CD4-positive, alpha-beta T cell treated with Interleukin-6 at 100 ng/mL for 8 hours (primary cell): Measurements from ENCODE around the gene FAM13C.
"Not testable (repeated sequence)": the region's sequence is repeated elsewhere in the genome, so short reads cannot be mapped to it uniquely, and the experiment has no call there.

ENCODE experiments used
- DNase-seq: peaks from one replicate; pipeline ENCODE4 v3.0.0-alpha.2; 2020; ENCODE audit warnings: mixed read lengths, low spot score

FAM13C gene

DNA sequence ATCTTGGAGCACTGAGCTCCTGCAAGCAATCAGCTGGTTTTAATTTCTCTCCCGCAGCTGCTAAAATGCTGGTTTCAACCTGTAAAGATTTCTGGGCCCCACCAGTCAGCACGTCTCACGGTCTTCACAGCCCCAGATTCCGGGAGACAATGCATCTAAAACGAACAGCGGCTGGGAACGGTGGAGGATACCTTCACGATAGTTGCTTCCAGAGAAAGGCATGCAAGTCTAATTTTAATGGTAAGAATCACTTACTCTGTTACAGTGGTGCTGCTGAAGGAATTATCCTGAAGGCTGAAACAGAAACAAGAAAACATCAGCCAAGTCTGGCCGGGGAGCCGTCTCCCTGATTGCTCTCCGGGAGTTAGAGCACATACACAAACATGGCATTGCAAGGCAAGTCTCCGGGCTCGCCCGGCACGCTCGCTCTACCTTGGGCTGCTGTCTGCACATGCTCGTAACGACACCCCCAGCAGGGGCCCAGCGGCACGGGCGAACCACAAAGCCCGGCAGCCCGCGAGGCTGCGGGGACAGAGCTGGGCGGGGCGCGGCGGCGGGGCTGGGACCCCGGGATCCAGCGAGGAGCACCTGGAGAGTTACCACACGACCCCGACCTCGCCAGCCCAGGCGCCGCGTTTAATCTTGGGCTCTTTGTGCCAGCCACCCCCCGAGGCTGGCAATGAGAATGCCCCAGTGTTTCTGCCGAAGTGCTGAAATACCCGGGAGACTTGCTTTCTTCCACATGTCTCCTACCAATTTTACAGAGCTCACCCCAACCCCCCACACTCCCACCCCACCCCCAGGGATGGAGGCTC lies at the start of gene FAM13C:
Gene FAM13C (minus strand): TSS at position 406 of the 815 bp plus-strand sequence. CDS start 89 bp downstream, at position 317.
- no peak for DNase-seq

- DNase-seq = no peak
Observed at GRCh38 chr10:59405235-59405634, 42.9 kb upstream of the FAM13C start.

DNA sequence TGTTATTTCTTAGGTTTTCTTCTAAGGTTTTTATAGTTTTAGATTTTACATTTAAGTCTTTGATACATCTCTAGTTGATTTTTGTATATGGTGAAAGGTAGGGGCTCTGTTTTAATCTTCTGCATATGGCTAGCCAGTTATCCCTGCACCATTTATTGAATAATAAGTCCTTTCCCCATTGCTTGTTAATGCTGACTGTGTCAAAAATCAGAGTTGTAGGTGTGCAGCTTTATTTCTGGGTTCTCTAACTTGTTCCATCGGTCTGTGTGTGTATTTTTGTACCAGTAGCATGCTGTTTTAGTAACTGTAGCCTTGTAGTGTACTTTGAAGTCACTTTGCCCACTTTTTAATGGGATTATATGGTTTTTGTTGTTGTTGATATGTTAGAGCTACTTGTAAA lies 37.9 kb upstream of the FAM13C start:
- DNase-seq = no peak

GRCh38 chr10:59399329-59399728 lies 37.0 kb upstream of the FAM13C start:
- not testable (repeated sequence) for DNase-seq

DNA sequence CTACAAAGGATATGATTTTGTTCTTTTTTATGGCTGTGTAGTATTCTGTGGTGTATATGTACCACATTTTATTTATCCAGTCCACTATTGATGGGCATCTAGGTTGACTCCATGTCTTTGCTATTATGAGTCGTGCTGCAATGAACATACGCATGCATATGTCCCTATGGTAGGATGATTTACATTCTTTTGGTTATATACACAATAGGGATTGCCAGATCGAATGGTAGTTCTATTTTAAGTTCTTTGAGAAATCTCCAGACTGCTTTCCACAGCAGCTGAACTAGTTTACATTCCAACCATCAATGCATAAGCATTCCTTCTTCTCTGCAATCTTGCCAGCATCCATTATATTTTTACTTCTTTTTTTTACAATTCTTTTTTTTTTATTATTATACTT lies 35.6 kb upstream of the FAM13C start:
- DNase-seq = no peak

DNA sequence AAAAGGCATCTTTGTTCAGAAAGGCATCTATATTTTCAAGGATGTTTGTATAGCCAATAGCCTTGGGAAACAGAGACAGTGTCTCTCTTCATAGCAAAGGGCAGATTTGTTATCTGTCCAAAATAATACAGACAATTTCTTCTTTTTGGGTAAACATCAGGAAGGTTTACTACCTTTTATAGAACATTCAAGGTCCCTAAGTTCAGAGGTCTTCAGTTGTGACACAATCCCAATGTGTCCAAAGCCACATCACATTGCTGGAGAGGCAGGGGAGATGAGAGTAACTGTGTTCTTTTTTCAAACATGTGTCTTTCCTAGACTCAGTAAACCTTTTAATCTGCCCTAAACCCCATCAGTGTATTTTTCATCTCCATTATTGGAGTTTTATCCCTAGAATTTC lies 33.6 kb upstream of the FAM13C start:
- DNase-seq = no peak

GRCh38 chr10:59393349-59393748 lies 31.0 kb upstream of the FAM13C start:
- DNase-seq = no peak

DNA sequence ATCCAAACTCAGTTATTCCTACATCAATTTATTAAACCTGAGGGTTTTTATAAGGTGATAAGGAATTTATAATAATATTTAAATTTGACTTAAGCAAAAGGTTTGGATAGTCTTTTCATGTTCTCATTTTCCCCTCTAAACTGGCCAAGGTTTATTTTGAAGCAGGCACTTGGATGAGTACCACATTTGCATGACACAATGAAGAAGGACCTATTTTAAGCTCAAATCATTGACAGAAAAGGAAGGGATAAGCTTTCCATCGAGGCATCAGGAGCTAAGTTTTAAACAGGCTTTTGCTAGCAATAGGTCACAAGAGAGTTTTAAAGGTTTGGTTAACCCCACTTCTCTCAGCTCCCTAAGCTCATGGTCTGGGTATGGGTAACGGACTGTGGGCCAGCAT lies 28.7 kb upstream of the FAM13C start:
- DNase-seq = no peak

DNA sequence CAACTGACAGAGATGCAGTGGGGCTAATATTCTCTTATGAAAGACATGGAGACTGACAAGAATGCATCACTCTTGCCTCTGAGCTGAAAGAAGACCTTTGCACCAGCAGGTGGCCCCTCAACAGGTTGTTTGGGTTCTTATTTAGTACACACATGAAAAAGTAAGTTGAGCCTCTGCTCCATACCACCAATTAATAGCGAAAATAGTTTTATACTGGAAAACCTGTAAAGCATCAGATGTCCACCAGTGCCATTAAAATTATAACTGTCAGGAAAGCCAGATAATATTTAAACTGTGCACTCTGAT lies 26.3 kb upstream of the FAM13C start:
- DNase-seq = no peak

DNA sequence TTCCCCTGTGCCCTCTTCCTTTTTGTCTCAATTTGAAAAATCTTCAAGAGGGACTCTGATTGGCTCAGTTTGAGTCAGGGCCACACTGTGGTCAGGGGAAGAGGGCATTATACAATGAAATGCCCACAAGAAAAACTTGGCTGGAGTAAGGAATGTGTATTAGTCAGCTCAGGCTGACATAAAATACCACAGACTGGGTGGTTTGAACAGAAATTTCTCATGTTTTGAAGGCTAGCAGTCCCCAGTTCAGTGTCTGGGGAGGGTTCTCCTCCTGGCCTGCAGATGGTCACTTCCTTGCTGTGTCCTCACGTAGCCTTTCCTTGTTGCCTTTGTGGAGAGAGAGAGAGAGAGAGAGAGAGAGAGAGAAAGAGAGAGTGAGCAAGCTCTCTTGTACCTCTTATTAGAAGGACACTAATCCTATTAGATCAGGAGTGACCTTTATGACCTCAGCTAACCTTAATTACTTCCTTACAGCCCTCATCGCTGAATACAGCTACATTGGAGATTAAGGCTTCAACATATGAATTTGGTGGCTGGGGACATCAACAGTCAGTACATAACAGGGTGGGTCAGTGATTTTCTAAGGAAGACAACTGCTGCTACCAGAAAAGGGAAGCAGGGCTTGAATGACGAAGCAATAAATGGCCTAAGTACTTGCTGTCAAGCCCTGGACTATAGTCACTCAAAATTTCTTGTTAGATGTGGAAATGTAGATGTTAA lies 25.8 kb upstream of the FAM13C start:
- no peak for DNase-seq

GRCh38 chr10:59384761-59385160 lies 22.4 kb upstream of the FAM13C start:
- no peak for DNase-seq

DNA sequence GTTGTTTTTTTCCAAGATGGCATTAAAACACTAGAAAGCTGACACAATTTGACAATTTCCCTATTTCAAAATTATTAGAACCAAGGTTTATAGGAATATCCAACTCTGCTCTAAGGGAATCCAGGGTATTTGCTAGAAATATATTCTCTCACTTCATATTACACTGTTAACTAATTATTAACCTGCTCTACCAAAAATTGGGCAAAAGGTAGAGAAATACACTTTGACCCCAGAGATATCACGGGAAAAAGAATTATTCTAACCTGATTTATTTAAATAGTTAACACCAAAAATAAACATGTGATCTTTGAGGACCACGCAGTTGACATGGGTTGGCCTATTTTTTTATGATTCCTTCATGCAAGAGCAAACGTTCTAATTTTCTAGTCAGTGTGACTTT lies 21.6 kb upstream of the FAM13C start:
- no peak for DNase-seq

DNA sequence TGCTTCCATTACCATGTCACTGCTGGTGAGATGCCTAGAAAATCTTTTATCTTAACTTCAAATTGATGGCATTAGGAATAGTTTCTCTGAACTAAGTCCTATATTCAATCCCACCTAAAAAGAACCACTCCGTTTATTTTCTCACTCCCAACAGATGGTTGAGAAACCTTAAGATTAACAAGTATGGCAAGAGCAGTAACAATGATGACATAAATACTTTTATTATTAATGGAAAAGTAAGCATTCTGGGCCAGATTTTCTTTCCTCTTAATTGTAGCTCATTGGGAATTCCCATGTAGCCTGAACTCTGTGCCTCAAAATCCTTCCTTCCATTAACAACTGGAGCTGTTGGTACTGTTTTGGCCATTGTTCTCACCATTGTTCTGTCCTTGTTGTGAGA lies 21.1 kb upstream of the FAM13C start:
- no peak for DNase-seq

DNA sequence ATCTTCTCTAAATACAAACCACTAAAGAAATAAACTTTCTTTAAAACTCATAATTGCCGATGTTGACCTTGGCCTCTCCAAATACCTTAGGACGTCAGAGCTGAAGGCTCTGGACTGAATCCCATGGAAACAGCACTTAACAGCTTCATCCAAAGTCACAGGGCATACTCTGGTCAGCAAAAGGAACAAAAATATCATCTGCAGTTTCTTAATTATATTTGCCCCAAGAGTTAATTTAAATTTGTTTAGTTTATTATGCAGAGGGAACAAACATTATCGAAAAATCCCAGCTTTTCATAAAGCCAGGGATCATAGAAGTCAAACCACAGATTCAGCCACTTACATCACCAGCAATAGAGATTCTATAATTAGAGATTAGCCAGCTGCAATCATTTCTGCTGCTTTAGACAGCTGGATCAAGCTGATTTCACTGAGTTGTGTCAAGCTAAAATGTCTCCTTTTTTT lies 20.5 kb upstream of the FAM13C start:
- DNase-seq = no peak

DNA sequence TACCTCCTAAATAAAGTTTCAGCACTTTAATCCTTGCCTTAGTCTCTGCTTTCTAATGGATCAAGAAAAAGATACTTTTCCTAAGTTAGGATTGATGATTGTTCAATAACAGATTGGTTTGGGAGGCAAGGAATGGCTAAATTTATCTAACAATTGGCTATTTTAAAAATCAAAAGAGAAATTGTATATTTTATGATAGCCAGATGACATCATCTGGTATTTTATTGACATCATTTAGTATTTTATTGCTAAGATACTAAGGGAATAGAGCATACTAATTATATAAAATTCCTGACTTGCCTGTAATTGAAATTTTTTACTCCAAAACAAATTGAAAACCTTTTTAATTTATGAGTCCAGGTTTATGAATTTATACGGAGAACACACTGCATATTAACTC lies 19.3 kb upstream of the FAM13C start:
- no peak for DNase-seq

- no peak for DNase-seq
Observed at GRCh38 chr10:59376846-59377245, 14.5 kb upstream of the FAM13C start.

DNA sequence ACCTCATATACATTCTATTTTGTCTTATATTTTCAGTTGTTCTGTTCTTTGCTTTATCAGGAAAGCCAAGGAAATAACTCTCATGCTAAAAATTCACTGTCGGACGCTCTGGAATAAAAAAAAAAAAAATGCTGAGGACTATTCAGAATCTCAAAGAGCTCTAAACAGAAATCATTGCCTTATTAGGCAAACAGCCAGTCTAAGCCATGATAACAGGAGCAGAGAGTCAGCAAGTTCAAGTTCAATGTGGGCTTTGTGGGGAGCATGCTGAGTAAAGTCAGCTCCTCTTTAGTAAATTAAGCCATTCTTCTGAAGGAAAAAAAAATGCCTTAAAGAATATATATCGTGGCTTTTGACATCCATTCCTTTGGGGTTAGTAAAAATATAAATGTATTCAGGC lies 13.6 kb upstream of the FAM13C start:
- no peak for DNase-seq

DNA sequence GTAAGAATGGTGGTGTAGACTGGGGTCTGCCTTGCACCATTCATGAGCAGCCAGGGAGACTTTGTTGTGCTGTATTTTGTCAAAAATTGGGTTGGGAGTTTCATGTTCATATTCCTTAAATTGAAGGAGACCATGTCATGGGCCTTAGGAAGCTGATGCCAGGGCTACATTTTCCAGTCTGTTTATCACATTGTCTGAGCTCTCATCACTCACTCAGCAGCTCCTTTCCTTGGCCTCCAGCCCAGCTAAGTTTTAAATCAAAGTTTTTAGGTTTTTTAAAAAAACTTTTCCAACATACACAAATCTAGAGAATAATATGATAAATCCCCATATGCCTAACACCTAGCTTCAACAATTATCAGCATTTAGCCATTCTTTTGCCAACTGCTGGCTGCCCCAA lies 12.6 kb upstream of the FAM13C start:
- DNase-seq = no peak

- DNase-seq = no peak
Observed at GRCh38 chr10:59373071-59373470, 10.7 kb upstream of the FAM13C start.

GRCh38 chr10:59372543-59372942 lies 10.2 kb upstream of the FAM13C start:
- DNase-seq = no peak

GRCh38 chr10:59366290-59366689 lies 3.9 kb upstream of the FAM13C start:
- DNase-seq = no peak

DNA sequence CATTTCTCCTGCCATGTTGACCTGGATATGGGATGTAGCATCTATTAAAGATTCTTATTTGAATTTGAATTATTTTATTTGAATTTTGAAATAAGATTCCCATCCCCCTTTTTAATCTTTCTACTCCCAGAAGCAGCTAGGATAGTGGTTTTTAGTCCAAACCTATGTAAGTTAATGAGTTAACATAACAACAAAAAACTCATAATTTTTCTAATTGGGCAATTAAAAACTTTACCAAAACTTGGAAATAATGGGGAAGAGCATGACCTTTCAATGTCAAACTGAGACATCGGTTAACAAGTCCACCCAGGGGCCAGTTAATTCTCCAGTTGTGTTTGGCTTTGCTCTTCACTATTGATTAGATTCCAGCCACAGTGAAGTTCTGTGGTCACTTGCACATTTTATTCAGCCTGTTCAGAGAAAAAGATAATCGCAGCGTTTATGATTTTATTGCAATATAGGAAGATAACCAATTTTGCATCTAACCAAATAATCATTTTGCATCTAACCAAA lies 1.2 kb upstream of the FAM13C start:
- DNase-seq = no peak

- DNase-seq = no peak
Observed at GRCh38 chr10:59362959-59363381, 621 bp upstream of the FAM13C start.
